Astrocyte (in vitro differentiated cells and primary cell): Measurements from ENCODE around the gene VASN. TPM values are rescaled to one million over a fixed set of nuclear protein-coding genes. Genes with fewer than 3 reads are reported as not detected.

Experiments
- DNase-seq: peaks from one replicate; pipeline ENCODE4 v3.0.0-alpha.2; 2010; ENCODE audit warnings: low read depth
- FAIRE-seq: peaks from 2 replicates; lab custom pipeline; 2011; peaks lifted over from hg19 to GRCh38; lab: Jason Lieb, UNC
- H2AFZ ChIP-seq: 2 replicates; pipeline ENCODE4 v1.6.0; 2012; ENCODE audit warnings: low read depth, low read length, inconsistent platforms
- H3K27ac ChIP-seq: 2 replicates; pipeline ENCODE4 v1.5.1; 2011; ENCODE audit warnings: low read depth, low read length, inconsistent platforms
- H3K27me3 ChIP-seq: 2 replicates; pipeline ENCODE4 v1.6.0; 2011; ENCODE audit warnings: low read length, inconsistent platforms; ENCODE audit not compliant: insufficient read depth
- H3K36me3 ChIP-seq: 2 replicates; pipeline ENCODE4 v1.5.1; 2011; ENCODE audit warnings: low read length, inconsistent platforms; ENCODE audit not compliant: insufficient read depth
- H3K4me1 ChIP-seq: 2 replicates; pipeline ENCODE4 v1.5.1; 2011; ENCODE audit warnings: low read length, inconsistent platforms; ENCODE audit not compliant: insufficient read depth
- H3K4me2 ChIP-seq: 2 replicates; pipeline ENCODE4 v1.6.0; 2012; ENCODE audit warnings: low read length, inconsistent platforms
- H3K4me3 ChIP-seq: 2 replicates; pipeline ENCODE4 v1.5.1; 2011; ENCODE audit warnings: low read depth, mild to moderate bottlenecking, low read length, inconsistent platforms; ENCODE audit not compliant: insufficient read depth
- H3K79me2 ChIP-seq: 2 replicates; pipeline ENCODE4 v1.6.0; 2012; ENCODE audit warnings: mild to moderate bottlenecking, low read length, inconsistent platforms; ENCODE audit not compliant: insufficient read depth
- H3K9ac ChIP-seq: 2 replicates; pipeline ENCODE4 v1.6.0; 2012; ENCODE audit warnings: mild to moderate bottlenecking, low read length, inconsistent platforms
- H3K9me3 ChIP-seq: 2 replicates; pipeline ENCODE4 v1.5.1; 2012; ENCODE audit warnings: low read depth, mild to moderate bottlenecking, low read length, inconsistent platforms; ENCODE audit not compliant: insufficient read depth
- H4K20me1 ChIP-seq: 2 replicates; pipeline ENCODE4 v1.6.0; 2012; ENCODE audit warnings: low read length, inconsistent platforms; ENCODE audit not compliant: insufficient read depth
- H3K27ac Mint-ChIP-seq: one replicate; pipeline ENCODE4 v1.8.0; 2021; ENCODE audit warnings: mild to moderate bottlenecking, mixed read lengths; ENCODE audit not compliant: unreplicated experiment
- H3K27me3 Mint-ChIP-seq: one replicate; pipeline ENCODE4 v1.8.0; 2021; ENCODE audit warnings: low read depth, mixed read lengths; ENCODE audit not compliant: unreplicated experiment
- H3K36me3 Mint-ChIP-seq: one replicate; pipeline ENCODE4 v1.8.0; 2021; ENCODE audit warnings: low read depth, mixed read lengths; ENCODE audit not compliant: unreplicated experiment
- H3K4me1 Mint-ChIP-seq: one replicate; pipeline ENCODE4 v1.8.0; 2021; ENCODE audit warnings: low read depth, mixed read lengths; ENCODE audit not compliant: unreplicated experiment
- H3K4me3 Mint-ChIP-seq: one replicate; pipeline ENCODE4 v1.8.0; 2021; ENCODE audit warnings: mild to moderate bottlenecking, moderate library complexity, mixed read lengths; ENCODE audit not compliant: unreplicated experiment
- H3K9me3 Mint-ChIP-seq: one replicate; pipeline ENCODE4 v1.8.0; 2021; ENCODE audit warnings: mild to moderate bottlenecking, mixed read lengths; ENCODE audit not compliant: unreplicated experiment
- EZH2 ChIP-seq: IDR thresholded peaks from 2 replicates; pipeline ENCODE4 v1.6.1; 2012; ENCODE audit warnings: mild to moderate bottlenecking, low read length, inconsistent platforms; ENCODE audit not compliant: insufficient read depth
- total RNA-seq: library from RNA; stranded (reverse); gene quantifications from 2 replicates; pipeline ENCODE4 v1.2.1, GENCODE V29; 2021
- TF ChIP-seq, protein P1 (sequence below): IDR thresholded peaks from 2 replicates; pipeline ENCODE4 v1.5.1; 2011; ENCODE audit warnings: low read depth, mild to moderate bottlenecking, inconsistent platforms, low read length, moderate library complexity; ENCODE audit not compliant: insufficient read depth

VASN gene
- total RNA-seq, 1 donor from 2014 or later = 32.0 TPM

DNA sequence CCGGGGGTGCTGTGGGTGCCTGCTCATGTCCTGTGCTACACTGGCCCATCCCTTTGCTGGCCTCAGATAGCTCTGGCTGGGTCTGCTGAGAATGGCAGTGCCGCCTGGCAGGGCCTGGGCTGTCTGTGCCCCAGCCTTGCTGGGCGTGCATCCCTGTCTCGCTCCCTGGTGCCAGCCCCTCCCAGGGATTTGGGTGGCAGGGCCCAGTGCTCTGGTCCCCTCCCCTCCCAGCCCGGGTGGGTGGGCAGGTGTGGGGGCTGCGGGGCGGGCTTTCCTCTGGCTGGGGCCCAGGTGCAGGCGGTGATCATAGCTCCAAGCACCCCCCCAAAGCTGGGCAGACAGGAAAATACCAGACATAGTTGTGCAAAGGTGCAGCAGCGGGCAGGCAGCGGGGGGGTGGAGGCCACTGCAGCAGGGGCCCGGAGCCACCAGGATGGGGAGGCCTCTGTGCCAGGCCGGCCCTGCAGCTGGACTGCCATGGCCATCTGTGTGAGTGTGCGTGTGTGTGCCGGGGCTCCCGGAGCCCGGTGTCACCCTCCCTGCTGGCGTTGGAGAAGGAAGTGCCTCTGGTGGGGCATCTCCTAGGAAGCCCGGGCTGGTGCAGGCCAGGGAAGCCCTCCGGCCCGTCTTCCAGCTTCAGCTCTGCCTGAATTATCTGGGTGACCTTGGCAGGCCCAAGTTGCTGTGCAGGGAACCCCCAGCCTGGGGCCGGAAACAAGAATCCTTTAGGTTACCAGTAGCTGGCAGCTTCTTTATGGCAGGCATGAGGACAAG, 48.4 kb upstream of the VASN start:
- peaks cover 90% of the 10 kb centered on the region for H4K20me1 ChIP-seq
- H3K4me2 ChIP-seq = peak overlapping the region; percentile 3
- no peak overlapping the region for H3K27ac ChIP-seq
- no peak overlapping the region for H2AFZ ChIP-seq
- H3K9ac ChIP-seq = peak overlapping the region; percentile 35
- Mint-ChIP-seq H3K27me3 (no peaks in the 10 kb centered on the region), H3K4me3 (no peak overlapping the region), H3K4me1 (peaks cover 6% of the 10 kb centered on the region), H3K9me3 (no peaks in the 10 kb centered on the region), H3K36me3 (no peaks in the 10 kb centered on the region), H3K27ac (no peak overlapping the region)
- TF ChIP-seq, protein P1, sequence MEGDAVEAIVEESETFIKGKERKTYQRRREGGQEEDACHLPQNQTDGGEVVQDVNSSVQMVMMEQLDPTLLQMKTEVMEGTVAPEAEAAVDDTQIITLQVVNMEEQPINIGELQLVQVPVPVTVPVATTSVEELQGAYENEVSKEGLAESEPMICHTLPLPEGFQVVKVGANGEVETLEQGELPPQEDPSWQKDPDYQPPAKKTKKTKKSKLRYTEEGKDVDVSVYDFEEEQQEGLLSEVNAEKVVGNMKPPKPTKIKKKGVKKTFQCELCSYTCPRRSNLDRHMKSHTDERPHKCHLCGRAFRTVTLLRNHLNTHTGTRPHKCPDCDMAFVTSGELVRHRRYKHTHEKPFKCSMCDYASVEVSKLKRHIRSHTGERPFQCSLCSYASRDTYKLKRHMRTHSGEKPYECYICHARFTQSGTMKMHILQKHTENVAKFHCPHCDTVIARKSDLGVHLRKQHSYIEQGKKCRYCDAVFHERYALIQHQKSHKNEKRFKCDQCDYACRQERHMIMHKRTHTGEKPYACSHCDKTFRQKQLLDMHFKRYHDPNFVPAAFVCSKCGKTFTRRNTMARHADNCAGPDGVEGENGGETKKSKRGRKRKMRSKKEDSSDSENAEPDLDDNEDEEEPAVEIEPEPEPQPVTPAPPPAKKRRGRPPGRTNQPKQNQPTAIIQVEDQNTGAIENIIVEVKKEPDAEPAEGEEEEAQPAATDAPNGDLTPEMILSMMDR = no peak
- no peak for TF ChIP-seq EZH2
- H3K4me3 ChIP-seq = no peak overlapping the region
- H3K4me1 ChIP-seq = peaks cover 40% of the 10 kb centered on the region
- H3K79me2 ChIP-seq = peaks cover 93% of the 10 kb centered on the region
- H3K9me3 ChIP-seq = no peaks in the 10 kb centered on the region
- DNase-seq (no peak), FAIRE-seq (no peak)
- H3K27me3 ChIP-seq = no peaks in the 10 kb centered on the region
- H3K36me3 ChIP-seq = no peaks in the 10 kb centered on the region

DNA sequence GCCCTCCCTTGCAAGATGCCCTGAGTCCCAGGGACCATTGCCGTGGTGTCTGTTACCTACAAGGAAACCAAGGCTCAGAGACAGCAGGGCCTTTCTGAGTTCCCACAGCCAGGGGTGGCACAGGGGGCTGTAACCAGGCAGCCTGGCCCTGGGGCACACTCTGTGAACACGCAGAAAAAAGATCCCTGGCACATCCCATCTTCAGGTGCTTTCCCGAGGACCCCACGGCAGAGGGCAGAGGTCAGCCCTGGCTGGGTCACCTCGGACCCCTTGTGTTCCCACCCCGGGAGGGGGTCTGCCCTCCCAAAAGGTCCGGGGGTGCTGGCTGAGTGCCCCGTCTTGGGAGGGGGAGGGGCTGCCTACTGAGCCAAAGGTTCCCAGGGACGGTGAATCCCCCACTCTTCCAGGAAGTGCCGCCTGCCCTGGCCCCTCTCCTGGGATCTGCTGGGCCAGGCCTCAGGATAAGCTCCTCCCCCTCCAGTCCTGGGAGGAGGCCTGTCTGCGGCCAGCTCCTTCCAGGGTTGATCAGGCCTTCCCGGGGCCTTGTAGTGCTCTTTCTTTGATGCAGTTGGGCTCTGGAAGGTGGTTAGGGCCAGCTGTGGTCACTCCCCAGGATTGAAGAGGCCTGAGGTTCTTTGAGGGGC, 47.7 kb upstream of the VASN start:
- H3K79me2 ChIP-seq = peaks cover 93% of the 10 kb centered on the region
- Mint-ChIP-seq H3K4me1 (peaks cover 8% of the 10 kb centered on the region), H3K27me3 (no peaks in the 10 kb centered on the region), H3K9me3 (no peaks in the 10 kb centered on the region), H3K4me3 (peak overlapping the region; percentile 57), H3K36me3 (no peaks in the 10 kb centered on the region), H3K27ac (no peak overlapping the region)
- H3K4me3 ChIP-seq = no peak overlapping the region
- H3K27ac ChIP-seq = no peak overlapping the region
- no peaks in the 10 kb centered on the region for H3K27me3 ChIP-seq
- TF ChIP-seq EZH2 = no peak
- TF ChIP-seq, protein P1 = no peak
- peaks cover 90% of the 10 kb centered on the region for H4K20me1 ChIP-seq
- DNase-seq (no peak), FAIRE-seq (no peak)
- H3K4me2 ChIP-seq = peak overlapping the region; percentile 3
- H2AFZ ChIP-seq = no peak overlapping the region
- no peaks in the 10 kb centered on the region for H3K9me3 ChIP-seq
- peak overlapping the region; percentile 35 for H3K9ac ChIP-seq
- H3K4me1 ChIP-seq = peaks cover 40% of the 10 kb centered on the region
- H3K36me3 ChIP-seq = no peaks in the 10 kb centered on the region
